ENCODE results near the gene CRHR1. TPM values are rescaled to one million over a fixed set of nuclear protein-coding genes. Genes with fewer than 3 reads are reported as not detected.

Gene CRHR1
- total RNA-seq, 2 experiments from 2014 or later: not detected

DNA sequence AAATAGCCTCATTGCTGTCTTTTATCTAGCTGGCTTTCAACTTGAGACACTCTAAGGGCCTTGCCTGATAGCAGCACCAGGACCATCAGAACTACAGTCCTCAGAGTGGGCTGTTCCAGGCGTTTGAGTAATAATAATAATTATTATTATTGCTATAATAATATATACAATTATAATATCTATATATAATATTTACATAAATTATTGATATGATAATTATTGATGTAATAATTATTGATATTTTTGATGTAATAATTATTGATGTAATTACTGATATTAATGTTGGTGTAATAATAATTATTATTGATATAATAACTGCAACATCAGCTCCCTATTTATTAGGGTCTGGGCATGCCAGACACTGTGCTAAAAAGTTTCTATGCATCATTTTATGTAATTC lies 25.6 kb upstream of the CRHR1 start:
- H3K36me3 Mint-ChIP-seq (ENCODE audit: low read depth): no peaks in the 10 kb centered on the region
- CTCF ChIA-PET: interaction anchor here (1.3 kb wide), 1 partner anchor 128 kb away, joined by 3 read pairs; no protein-coding TSS in a partner anchor

DNA sequence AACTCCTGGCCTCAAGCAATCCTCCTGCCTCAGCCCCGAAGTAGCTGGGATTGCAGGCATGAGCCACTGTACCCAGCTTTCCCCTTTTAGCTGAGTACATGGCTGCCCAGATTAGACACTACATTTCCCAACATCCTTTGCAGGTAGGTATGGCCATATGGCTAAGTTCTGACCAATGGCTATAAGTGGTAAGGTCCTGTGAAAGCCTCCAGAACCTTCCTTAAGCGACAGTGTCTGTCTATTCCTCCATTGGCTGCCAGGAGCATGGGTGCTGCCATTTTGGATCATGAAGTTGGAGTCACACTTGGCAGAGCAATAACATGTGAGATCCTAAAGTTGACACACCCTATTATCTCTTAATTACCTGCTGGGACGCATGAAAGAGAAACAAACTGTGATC lies 24.4 kb upstream of the CRHR1 start:
- Mint-ChIP-seq H3K27ac (no peak overlapping the region), H3K4me1 (ENCODE audit: low read depth) (no peaks in the 10 kb centered on the region), H3K4me3 (no peak overlapping the region), H3K9me3 (no peaks in the 10 kb centered on the region), H3K36me3 (ENCODE audit: low read depth) (no peaks in the 10 kb centered on the region), H3K27me3 (peaks cover 11% of the 10 kb centered on the region)
- CTCF ChIA-PET: interaction anchor here (1.3 kb wide), 1 partner anchor 126 kb away, joined by 3 read pairs; no protein-coding TSS in a partner anchor
- ATAC-seq (no peak), DNase-seq (no peak)
- POLR2A ChIA-PET: no interaction called here
- intact Hi-C loops (cut with micrococcal nuclease): no loop called here
- TF ChIP-seq, protein P1, sequence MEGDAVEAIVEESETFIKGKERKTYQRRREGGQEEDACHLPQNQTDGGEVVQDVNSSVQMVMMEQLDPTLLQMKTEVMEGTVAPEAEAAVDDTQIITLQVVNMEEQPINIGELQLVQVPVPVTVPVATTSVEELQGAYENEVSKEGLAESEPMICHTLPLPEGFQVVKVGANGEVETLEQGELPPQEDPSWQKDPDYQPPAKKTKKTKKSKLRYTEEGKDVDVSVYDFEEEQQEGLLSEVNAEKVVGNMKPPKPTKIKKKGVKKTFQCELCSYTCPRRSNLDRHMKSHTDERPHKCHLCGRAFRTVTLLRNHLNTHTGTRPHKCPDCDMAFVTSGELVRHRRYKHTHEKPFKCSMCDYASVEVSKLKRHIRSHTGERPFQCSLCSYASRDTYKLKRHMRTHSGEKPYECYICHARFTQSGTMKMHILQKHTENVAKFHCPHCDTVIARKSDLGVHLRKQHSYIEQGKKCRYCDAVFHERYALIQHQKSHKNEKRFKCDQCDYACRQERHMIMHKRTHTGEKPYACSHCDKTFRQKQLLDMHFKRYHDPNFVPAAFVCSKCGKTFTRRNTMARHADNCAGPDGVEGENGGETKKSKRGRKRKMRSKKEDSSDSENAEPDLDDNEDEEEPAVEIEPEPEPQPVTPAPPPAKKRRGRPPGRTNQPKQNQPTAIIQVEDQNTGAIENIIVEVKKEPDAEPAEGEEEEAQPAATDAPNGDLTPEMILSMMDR (IDR thresholded peaks at IDR 0.05): no peak

More for the DNA sequence above, 25.6 kb upstream of the CRHR1 start:
- no peak for ATAC-seq
- POLR2A ChIA-PET: no interaction called here
- Mint-ChIP-seq H3K9me3 (no peaks in the 10 kb centered on the region), H3K27ac (no peak overlapping the region), H3K4me1 (ENCODE audit: low read depth) (no peaks in the 10 kb centered on the region), H3K27me3 (peaks cover 6% of the 10 kb centered on the region), H3K4me3 (no peak overlapping the region)
- TF ChIP-seq, protein P1 (IDR thresholded peaks at IDR 0.05): no peak
- intact Hi-C loops (cut with micrococcal nuclease): no loop called here
- no peak for DNase-seq

DNA sequence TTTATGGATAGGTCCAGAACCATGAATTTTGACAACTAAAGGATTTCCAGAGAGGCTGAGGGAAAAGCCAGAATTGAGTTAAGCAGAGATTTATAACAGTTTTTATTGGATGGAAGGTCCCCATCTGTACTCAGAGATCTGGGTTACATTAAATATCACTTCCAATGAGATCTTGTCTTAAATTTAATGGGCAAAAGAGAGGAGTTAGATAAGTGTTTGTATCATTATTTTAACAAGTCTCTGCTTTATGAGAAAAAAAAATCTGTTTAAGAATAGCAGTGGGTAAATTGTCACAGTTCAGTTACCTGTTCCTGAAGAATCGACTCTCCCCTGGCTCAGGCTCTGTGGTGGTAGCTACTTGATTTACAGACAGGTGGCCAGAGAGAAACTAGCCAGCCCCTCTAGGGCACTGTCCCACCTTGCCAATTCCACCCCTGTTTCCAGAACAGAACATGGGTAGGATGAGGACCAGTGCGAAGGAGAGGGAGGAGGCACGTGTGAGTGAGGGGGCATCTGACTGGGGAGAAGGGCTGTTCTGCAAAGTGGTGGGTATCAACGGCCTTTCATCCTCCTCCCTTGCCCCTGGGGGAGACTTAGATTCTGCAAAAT lies 22.1 kb upstream of the CRHR1 start:
- Mint-ChIP-seq H3K27me3 (peaks cover 10% of the 10 kb centered on the region), H3K9me3 (no peaks in the 10 kb centered on the region), H3K4me3 (no peak overlapping the region), H3K27ac (no peak overlapping the region), H3K36me3 (ENCODE audit: low read depth) (no peaks in the 10 kb centered on the region), H3K4me1 (ENCODE audit: low read depth) (no peaks in the 10 kb centered on the region)
- no peak for ATAC-seq
- intact Hi-C loops (cut with micrococcal nuclease): no loop called here
- CTCF ChIA-PET: interaction anchor here (1.4 kb wide), 1 partner anchor 90 kb away, joined by 3 read pairs; no protein-coding TSS in a partner anchor
- no peak for DNase-seq
- POLR2A ChIA-PET: no interaction called here
- TF ChIP-seq, protein P1 (IDR thresholded peaks at IDR 0.05): no peak

DNA sequence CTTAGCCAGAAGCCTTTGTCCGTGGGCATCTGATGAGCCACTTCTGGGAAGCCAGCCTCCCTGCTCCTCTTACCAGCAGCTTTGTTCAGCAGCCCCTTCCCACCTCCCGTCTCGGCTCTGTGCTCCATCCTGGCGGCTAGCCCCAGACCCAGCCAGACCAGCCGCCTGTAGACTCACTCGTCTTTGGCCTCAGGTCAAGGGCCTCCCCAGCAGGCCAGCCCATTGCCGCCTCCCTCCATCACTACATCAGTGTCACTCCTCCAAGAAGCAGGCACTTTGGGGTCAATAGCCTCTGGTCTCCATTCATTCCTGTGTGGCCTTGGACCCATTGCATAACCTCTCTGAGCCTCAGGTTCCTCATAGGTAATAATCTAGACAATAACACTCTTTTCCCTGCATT lies 20.9 kb upstream of the CRHR1 start:
- no peak overlapping the region for H3K27ac Mint-ChIP-seq
- CTCF ChIA-PET: interaction anchor here (1.4 kb wide), 1 partner anchor 89 kb away, joined by 3 read pairs; no protein-coding TSS in a partner anchor

DNA sequence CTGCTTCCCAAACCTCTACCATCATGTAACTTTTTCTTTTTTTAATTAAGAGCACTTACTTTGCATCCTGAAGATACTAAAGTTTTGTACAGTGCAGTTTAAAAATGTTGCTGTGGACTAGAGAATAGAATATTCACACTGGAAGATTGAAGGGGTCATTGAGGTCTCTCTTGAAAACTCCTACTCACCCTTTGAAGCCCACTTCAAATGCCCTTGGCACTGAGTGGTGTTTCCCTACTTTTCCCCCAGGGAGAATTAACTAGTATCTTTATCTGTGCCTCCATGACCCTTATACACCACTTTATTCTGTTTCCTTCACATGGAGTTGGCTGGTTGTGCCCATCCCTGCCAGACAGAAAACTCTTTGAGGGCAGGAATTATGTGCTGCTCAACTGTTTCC lies 19.6 kb upstream of the CRHR1 start:
- Mint-ChIP-seq H3K27me3 (peaks cover 15% of the 10 kb centered on the region), H3K9me3 (no peaks in the 10 kb centered on the region), H3K27ac (no peak overlapping the region), H3K4me3 (no peak overlapping the region), H3K4me1 (ENCODE audit: low read depth) (no peaks in the 10 kb centered on the region), H3K36me3 (ENCODE audit: low read depth) (no peaks in the 10 kb centered on the region)
- DNase-seq (no peak), ATAC-seq (no peak)
- ChIA-PET CTCF (no interaction called here), POLR2A (no interaction called here)
- intact Hi-C loops (cut with micrococcal nuclease): no loop called here
- TF ChIP-seq, protein P1 (IDR thresholded peaks at IDR 0.05): no peak

More for the DNA sequence above, 20.9 kb upstream of the CRHR1 start:
- H3K27me3 Mint-ChIP-seq: peaks cover 15% of the 10 kb centered on the region
- POLR2A ChIA-PET: no interaction called here
- ATAC-seq (no peak), DNase-seq (no peak)
- H3K4me3 Mint-ChIP-seq: no peak overlapping the region
- H3K9me3 Mint-ChIP-seq: no peaks in the 10 kb centered on the region
- no peaks in the 10 kb centered on the region for H3K36me3 Mint-ChIP-seq (ENCODE audit: low read depth)
- H3K4me1 Mint-ChIP-seq (ENCODE audit: low read depth): no peaks in the 10 kb centered on the region
- intact Hi-C loops (cut with micrococcal nuclease): no loop called here
- TF ChIP-seq, protein P1 (IDR thresholded peaks at IDR 0.05): no peak
